GM18519 (cell line): Measurements from ENCODE around the gene RBMS3.
"Not testable (repeated sequence)": the region's sequence is repeated elsewhere in the genome, so short reads cannot be mapped to it uniquely, and the experiment has no call there.

Experiments
- ATAC-seq: cut with Tn5 transposase; IDR thresholded peaks from one replicate; pipeline ENCODE4 v1.9.1; 2021; ENCODE audit warnings: mild to moderate bottlenecking, moderate library complexity; ENCODE audit not compliant: unreplicated experiment, low FRiP score

RBMS3 gene

GRCh38 chr3:29335438-29335837, 54.6 kb downstream of the RBMS3 start:
- ATAC-seq: no peak

GRCh38 chr3:29335943-29336342, 55.1 kb downstream of the RBMS3 start:
- ATAC-seq: no peak

GRCh38 chr3:29337565-29337964, 56.7 kb downstream of the RBMS3 start:
- ATAC-seq: no peak

DNA sequence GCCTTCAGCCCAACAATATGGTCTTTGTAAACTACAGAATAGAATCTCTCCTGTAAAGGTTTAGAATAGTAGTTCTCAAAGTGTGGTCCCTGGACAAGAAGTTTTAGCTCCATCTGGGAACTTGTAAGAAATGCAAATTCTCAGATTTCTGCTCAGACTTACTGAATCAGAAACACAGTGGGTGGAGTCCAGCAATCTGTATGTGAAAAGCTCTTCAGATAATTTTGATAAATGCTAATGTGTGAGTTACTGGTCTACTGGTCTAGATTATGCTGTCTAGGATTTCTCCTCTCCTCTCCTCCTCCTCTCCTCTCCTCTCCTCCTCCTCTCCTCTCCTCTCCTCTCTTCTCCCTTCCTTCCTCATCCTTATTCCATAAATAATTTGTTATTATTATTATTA, 57.5 kb downstream of the RBMS3 start:
- no peak for ATAC-seq

GRCh38 chr3:29339016-29339833, 58.4 kb downstream of the RBMS3 start:
- ATAC-seq: no peak

DNA sequence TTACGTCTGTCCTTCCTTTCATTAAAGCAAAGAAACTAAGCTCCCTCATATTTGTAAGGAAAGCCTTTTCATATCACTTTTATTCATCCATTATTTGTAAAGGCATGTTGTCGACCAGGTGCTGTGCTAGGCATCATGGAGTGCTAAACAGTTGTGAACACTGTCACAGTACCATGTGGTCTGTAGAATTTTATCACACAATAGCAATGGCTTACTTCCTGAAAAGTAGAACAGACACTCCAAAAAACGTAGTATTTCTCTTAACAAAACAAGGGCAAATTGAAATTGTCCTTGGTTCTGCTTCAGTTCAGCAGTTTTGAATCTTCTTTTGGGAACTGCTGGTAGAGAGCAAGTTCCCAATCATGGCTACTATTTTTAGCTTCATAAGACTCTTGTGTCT, 63.3 kb downstream of the RBMS3 start:
- ATAC-seq: no peak

DNA sequence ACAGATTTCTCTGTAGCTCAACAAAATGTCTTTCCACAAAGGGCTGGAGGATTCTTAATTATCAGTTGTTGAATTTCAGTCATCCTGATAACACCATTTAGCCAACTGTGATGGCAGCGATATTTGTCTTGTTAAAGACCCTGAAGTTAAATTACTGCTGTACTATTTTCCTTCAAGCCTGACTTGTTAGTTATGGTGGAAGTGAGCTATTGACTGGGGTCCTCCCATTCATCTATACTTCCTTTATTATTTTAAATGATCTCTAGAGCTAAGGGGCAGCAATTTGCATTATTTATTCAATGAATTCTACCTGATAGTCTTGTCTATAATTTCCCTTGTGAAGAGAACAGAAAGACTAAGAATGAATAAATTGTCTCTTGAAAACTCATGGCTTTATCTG, 64.1 kb downstream of the RBMS3 start:
- no peak for ATAC-seq

GRCh38 chr3:29345516-29346300, 64.8 kb downstream of the RBMS3 start:
- ATAC-seq: no peak

DNA sequence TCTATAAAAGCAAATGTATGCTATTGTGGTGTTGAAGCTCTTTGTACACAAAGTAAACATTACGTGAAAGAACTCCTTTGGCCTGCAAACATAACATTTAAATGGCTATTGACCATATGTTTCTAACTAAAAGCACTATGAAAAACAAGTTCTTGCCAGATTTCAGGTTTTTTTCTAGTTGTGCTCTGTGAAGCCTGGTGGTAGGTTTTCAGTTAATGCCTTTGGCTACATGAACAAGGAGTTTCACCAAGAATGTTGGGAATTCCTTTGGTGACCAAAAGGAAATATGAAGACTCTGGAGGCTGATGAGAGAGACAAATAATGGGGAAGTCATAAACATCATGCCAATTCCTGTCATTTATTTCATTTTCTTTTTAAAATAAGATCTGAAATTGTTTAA, 66.0 kb downstream of the RBMS3 start:
- no peak for ATAC-seq

DNA sequence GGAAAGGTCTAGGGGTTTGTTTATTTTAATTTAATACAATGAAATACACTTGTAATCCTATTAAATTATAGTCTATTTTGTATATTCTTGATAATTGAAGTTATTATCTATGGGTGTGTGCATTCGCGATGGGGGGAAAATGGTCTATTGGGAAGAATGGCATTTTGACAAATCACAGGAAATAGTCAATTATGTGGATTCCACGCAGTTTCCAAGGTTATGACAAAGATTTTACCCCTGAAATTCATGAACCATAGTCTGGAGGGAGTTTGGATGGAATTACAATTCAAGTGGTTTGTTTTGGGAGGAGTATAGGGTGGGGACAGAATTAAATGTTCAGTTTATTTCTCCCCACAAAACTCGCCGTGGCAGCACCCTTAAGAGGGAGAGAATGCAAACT, 66.5 kb downstream of the RBMS3 start:
- ATAC-seq: no peak

DNA sequence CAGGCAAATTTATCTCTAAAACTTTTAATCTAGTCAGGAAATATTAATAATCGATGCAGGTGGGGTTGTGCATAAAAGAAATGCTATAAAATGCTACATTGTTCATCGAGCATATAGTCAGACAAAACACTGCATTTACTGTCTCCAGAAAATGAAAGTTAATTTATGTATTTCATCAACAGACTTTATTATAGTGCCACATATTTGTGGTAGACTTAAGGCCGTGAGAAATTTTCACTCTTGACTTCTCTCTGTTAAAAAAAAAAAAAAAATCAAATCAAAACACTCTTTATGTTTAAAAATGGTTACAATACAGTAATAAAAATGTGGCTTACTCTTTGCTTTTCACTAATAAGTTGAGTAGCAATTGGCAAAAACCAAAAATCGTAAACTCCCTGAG, 67.4 kb downstream of the RBMS3 start:
- no peak for ATAC-seq

GRCh38 chr3:29349049-29349448, 68.2 kb downstream of the RBMS3 start:
- ATAC-seq: no peak

DNA sequence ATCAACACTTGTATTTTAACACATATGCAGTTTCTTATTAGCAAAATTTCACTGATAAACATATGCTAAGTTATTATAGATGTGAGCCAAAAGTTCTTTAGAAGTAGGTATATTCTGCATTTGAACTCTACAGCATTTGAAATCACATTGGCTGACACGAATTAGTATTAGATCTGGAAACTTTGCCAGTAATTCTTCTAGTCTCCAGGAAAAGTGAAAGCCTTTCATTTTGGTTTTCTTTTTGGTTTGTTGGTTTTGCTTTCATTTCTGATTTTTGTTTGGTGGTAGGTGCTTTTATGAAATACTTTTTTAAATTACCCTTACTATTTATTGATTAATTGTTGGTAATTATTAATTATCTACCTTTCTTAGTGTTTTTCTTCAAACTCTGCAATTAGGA, 72.9 kb downstream of the RBMS3 start:
- ATAC-seq: no peak

DNA sequence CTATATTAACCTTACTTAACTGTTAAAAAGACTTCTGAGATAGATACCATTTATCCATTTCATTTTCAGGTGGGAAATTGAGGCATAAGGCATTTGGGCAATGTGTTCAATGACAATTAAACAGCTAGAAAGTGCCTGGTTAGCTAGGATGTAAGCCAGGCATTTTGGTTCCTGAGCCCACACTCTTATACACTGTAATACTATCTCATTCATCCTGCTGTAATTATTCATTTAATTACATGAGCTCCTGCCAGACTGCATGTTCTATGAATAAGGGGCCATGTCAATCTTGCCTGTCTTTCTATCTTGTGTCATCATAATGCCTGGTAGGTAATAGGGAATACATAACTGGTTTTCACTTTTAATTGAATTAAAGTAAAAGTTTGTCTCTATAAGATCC, 74.0 kb downstream of the RBMS3 start:
- no peak for ATAC-seq

- ATAC-seq: no peak
Observed at GRCh38 chr3:29356062-29356461, 75.2 kb downstream of the RBMS3 start.

- ATAC-seq: not testable (repeated sequence)
Observed at GRCh38 chr3:29360289-29360688, 79.4 kb downstream of the RBMS3 start.

DNA sequence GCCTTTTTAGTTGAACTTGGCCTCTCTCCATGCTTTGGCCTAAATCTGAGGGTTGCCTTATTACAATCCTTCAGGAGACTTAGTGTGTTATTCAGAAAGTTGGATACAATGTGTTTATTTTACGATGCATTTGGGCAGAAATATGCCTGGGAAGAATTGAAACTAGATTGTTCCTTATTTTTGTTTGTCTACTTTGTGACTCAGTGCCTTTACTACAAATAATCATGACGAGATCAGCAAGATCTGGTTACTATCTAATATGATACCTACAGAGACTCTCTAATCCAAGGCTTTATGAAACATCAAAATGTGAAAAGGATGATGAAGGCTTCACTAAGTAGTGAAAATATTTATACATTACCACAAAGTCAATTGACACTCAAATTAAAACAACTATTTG, 82.2 kb downstream of the RBMS3 start:
- ATAC-seq: no peak

DNA sequence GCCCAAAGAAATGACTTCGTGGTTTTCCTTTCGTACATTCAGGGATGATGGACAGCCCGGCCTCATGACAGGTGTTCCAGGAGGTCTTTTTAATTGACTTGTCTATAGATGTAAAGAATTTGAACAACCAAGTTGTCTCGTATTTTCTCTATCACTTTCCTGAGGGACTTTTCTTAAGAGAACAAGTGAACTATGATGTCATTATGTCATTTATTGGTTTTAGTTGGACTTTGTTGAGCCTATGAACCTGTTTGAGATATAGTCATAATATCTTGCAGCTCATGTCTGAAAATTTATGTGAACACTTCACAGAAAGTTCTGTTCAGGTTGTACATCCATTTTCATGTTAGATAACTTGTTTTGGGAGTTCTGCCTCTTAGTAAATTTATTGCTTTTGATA, 89.2 kb downstream of the RBMS3 start:
- ATAC-seq: no peak

- no peak for ATAC-seq
Observed at GRCh38 chr3:29370476-29371420, 89.9 kb downstream of the RBMS3 start.

- no peak for ATAC-seq
Observed at GRCh38 chr3:29373131-29373680, 92.3 kb downstream of the RBMS3 start.

- no peak for ATAC-seq
Observed at GRCh38 chr3:29374226-29374625, 93.4 kb downstream of the RBMS3 start.
